ENCODE data around the gene SYCP2L.
"Not testable (repeated sequence)": the region's sequence is repeated elsewhere in the genome, so short reads cannot be mapped to it uniquely, and the experiment has no call there.

The SYCP2L gene

DNA sequence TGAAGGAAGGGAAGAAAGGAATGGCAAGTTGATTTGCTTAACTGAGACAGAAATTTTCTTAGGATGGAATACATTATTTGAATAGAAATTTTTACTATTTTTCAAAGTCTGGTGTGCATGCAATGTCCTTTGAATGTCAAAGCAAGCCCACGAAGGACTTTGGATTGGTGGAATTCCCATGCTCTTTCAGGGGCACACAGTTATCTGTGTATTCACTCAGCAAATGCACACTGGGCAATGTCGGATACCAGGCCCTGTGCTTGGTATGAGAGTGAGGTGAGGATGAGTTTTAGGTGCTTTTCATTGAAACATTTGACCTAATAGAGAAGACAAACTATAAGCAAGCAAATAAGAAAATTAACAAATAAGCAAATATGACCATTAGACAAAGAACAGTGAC lies 73.3 kb downstream of the SYCP2L start:
- no peak for DNase-seq

DNA sequence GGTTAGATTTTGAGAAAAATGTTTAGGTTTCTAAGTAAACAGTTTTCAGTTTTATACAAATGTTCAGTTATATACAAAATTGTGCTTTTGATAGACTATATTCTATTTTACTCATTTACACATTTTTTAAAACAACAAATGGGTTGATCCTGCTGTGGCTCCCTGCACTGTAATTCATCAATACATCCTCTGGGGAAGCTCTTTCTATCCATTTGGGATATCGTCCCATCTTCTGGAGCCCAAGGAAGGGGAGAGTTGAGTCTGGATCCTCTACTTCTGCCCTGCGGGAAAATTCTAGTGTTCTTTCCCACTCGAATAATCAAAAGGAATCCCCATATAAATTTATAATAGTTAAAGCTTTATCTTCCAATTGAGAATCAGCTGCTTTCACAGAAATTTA lies 75.0 kb downstream of the SYCP2L start:
- no peak for DNase-seq

DNA sequence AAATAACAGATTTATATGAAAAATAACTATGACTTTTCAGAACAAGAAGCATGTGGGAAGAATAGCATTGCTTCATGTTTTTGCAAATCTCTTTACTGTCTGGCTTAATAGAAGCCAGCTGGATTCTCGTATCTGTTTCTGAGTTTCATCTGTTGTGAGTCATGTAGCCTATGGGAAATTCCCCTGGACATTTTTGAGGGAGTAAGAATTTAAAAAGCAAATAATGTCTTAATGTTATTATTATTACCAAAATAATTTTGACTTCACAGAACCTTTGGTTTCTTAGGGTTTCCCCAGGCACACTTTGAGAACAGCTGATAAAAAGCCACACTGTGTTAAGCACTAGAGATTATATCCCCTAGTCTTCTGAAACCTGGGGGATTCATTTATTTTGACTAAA lies 75.8 kb downstream of the SYCP2L start:
- no peak for DNase-seq

DNA sequence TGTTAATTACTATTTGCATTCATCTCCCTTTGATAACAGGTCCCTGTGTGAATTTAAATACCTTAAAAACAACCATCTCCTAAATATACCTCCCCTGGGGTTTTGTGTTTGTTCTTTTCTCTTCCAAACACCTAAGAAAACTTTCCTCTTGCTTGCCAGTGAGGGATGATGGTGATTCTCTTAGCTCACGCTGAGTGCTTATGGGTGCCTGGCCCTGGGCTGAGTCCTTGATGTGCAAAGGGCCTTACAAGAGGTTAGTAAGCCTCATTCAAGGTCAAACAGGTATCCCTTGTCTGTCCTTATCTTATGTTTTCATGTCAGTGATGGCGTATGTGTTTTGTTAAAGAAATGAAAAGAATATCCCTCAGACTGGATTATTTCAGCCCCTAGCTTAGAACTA lies 76.3 kb downstream of the SYCP2L start:
- DNase-seq: no peak

DNA sequence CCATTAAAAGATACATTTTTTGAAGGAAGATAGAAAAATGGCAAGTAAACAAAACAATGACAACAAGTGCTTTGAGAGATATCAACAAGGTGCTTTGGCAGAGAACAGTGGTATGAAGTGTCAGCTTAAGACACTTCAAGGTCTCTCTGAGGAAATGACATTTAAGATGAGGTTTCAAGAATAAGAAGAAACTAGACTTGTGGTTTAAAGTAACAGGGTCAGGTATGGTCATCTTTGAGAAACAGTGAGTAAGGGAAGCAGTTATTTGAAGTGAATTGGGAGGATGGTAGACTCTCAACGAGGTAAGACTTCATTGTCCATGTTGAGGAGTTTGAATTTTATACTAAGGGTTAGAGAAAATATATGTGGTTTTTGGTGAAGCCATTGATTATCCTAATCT lies 77.8 kb downstream of the SYCP2L start:
- no peak for DNase-seq

DNA sequence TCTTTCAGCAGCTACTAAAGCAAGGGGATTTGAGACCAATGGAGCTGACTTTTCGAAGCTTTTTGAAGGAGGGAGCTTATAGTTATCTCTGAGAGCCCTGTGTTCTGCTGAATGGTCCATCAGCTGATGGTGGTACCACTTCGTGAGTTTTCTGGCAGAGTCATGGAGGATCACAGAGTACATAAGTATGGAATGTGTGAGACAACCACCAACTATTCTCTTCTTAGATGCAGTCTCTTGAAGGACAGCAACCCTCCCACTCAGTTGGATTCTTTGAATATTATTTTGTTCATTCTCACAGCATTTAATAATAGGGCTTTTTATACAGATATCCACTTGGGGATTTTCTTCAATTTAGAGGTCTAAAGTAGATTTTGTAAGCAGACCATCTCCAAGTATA lies 81.9 kb downstream of the SYCP2L start:
- DNase-seq: no peak

DNA sequence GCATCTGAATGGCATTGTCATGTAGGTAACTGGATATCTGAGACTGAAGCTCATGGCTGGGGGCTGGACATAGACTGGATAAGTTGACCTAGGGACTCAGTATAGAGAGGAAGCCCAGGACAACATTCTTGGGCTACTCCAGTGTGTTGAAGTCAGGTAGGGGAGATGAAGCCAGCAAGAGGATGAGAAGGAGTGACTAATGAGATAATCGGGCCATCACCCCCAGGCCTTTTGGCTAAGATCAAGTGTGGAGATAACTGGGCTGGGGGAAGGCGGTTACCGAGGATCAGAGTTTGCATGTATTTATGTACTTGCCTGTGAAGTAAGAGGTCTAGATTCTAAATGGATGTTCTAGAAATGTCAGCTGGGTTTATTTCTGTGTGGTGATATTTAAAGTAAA lies 83.9 kb downstream of the SYCP2L start:
- DNase-seq: no peak

DNA sequence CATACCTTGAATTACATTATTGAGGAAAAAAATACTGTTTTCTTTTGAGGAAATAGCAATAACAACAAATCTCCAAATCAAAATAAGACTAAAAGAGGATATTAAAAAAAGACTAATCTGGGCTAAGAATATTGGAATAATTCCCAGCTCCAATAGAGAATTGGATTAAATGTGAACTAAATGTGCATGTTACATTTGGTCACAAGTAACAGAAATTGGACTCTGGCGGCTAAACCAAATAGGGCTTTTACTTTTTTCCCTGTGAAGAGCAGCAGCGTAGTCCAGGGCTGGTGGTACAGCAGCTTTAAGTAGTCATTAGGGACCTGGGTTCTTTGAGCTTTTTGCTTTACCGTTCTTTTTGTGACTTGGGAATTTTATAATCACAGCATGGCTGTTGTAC lies 85.3 kb downstream of the SYCP2L start:
- no peak for DNase-seq

DNA sequence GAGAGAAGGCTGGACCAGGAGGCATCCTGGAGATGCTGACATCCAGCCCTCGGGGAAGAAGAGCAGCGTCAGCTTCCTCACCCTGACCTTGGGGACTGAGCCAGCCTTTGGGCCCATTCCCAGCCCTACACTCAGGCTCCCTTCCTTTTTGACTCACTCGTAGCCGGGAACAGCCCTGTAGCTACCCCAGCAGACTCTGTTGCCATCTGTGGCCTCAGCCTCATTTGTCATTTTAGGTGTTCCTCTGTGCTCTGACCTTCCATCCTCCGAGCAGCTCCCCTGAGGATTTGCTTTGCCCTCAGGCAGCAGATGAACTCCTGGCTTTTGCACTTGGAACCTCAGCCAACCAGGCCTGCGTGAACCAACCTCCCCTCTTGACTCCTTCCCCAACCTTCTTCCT lies 89.7 kb downstream of the SYCP2L start:
- DNase-seq: no peak

DNA sequence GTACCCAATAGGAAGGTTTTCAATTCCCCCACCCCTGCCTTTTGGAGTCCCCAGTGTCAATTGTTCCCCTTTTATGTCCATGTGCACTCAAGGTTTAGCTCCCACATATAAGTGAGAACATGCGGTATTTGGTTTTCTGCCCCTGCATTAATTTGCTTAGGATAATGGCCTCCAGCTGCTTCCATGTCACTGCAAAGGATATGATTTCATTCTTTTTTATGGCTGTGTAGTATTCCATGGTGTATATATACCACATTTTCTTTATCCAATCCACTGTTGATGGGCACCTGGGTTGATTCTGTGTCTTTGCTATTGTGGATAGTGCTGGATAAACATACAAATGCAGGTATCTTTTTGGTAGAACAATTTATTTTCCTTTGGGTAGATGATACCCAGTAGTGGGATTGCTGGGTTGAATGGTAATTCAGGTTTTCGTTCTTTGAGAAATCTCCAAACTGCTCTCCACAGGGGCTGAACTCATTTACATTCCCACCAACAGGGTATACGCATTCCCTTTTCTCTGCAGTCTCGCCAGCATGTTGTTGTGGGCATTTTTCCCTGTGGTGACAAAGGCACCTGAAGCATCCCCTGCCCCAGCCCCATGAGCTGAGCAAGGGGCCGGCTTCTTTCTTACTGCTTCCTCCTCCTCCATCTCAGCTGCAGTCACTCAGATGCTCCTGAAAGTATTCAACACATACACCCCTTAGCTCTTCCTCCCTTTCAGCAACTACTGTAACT lies 90.5 kb downstream of the SYCP2L start:
- DNase-seq: no peak

DNA sequence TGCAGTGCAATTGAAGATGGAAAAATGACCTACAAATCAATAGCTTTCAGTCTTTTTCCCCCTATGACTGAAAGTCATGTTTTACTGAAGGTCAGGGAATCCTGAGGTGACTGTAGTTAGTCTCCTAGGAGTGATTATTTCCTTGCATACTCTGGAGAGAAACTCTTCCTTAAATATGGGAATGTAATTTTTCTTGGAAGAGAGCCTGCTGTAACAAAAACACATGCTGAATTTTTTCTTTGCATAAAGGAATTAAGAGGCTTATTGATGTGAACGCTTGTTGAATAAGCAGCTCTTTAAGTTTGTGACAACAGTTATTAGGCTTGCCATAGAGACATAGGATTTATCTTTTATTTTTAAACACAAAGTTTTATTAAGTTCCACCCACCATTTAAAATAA lies 92.8 kb downstream of the SYCP2L start:
- DNase-seq: no peak

DNA sequence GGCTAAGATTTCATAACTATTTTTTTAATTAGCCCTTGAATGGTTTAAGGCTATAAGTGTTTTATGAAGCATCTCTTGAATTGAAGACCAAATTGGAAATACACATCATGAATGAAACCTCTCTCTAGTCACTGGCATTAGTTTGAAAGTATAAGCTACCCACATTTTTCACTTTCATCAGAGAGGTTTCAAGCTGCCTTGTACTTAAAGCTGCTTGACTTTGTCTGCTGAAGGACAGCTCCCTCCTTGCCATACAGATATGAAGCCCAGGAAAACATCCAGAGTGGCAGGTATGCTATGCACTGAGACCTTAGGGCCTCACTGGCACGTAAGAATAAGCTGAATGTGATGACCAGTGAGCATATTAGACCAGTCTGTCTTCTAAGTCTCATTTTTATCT lies 94.6 kb downstream of the SYCP2L start:
- DNase-seq: no peak

DNA sequence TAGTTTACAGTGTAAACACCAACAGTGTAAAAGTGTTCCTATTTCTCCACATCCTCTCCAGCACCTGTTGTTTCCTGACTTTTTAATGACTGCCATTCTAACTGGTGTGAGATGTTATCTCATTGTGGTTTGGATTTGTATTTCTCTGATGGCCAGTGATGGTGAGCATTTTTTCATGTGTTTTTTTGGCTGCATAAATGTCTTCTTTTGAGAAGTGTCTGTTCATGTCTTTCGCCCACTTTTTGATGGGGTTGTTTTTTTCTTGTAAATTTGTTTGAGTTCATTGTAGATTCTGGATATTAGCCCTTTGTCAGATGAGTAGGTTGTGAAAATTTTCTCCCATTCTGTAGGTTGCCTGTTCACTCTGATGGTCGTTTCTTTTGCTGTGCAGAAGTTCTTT lies 98.1 kb downstream of the SYCP2L start:
- not testable (repeated sequence) for DNase-seq

DNA sequence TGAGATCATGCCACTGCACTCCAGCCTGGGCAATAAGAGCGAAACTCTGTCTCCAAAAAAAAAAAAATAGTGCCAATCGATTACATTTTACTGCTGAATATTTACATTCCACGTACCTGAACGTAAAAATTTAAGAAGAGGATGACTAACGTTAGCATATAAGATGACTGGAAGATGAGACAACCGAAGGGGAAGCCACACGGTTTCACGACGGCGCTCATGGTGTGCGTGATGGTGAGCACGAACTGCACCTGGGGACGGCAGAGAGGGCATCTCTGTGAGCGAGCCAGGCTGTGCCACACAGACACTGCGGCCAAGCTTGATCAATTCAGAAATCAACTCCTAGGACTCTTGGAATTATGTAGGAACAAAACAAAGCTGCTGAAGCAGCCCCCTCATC lies 102.7 kb downstream of the SYCP2L start:
- no peak for DNase-seq

DNA sequence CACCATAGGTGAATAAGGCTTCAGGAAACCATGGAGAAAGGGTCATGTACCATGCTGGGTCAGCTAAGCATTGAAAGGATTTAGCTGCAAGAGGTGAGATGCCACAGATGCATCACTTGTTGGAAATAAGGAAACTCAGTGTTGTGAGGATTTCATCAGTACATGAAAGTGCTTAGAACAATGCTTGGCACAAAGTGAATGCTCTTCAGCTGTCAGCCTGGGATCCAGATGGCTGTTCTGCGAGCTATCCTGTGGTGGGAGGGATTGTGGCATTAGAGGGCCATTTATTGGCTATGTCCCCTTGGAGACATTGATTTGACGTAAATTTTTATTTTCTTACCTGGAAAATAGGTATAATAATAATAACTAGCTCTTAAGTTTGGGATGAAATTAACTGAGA lies 104.3 kb downstream of the SYCP2L start:
- DNase-seq: no peak

DNA sequence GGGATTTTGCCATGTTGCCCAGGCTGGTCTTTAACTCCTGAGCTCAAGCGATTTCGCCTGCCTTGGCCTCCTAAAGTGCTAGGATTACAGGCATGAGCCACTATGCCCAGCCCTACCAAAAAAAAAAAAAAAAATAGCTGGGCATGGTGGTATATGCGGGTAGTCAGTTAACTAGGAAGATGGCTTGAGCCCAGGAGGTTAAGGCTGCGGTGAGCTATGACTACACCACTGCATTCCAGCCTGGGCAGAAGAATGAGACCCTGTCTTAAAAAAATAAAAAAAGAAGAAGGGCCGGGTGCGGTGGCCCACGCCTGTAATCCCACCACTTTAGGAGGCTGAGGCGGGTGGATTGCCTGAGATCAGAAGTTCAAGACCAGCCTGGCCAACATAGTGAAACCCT lies 107.0 kb downstream of the SYCP2L start:
- no peak for DNase-seq

DNA sequence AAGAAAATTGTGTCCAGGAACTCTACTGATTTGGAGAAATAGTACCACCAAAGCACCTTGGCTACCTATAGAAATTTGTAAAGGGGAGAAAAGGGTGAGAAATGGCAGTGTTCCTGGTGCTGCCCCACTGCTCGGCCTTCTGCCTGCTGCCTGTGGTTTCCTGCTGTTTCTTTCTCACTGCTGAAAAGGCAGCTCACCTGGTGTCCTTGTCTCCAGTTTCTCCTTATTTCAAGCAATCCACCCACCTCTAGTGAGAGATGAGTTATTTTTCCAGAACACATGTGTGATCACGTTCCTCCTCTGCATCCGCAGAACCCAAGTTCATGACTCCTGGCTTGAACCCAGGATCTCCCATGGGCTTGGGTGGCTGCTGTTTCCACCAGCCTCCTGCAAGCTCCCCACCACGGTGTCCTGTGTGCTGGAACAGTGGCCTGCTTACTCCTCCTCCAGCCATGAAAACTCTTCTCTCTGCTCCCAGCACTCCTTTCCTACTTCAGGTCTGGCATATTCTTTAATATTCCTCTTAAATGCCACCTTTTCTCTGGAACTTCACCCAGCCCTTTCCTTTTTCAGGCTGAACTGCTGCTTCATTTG lies 108.4 kb downstream of the SYCP2L start:
- DNase-seq: no peak

DNA sequence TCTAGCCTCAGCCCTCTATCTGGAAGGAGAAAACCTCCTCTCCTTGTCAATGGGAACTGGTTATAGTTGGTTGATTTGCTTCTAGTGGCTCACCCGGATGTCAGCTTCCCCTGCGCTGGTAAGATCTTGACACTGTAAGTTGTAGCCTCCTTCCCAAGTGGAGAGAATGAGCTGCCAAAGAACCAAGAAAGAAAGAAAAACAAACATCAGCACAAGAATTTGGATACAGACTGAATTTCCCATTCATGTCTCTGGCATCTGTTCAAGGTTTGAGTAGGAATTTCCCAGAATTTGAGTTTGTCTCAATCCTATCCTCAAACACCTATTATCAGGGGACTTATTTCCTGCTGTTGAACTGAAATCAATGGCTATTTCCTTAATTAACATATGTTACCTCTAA lies 113.1 kb downstream of the SYCP2L start:
- DNase-seq: no peak

DNA sequence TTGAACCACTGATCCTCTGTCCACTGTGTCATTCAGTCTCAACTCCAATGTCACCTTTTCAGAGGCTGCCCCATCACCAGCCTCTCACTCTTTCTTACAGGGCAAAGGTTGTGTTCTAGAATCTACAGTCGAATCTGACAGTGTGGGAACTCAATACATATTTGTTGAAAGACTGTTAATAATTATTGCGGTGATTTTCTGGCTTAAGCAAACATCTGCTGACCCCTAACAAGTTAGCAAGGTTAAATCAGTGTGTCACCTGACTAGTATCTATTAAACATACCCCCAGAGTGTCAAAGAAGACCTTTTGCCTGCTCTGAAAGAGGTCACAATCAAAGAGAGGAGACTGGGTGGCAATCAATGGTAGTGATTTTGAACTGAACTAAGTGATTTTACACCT lies 115.3 kb downstream of the SYCP2L start:
- no peak for DNase-seq

DNA sequence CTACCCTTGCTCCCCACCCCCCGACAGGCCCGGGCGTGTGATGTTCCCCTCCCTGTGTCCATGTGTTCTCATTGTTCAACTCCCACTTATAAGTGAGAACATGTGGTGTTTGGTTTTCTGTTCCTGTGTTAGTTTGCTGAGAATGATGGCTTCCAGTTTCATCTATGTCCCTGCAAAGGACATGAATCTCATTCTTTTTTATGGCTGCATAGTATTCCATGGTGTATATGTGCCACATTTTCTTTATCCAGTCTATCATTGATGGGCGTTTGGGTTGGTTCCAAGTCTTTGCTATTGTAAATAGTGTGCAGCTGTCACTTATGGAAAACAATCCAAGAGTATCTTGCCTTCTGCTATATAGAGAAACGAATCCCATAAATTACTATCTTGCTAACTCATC lies 116.4 kb downstream of the SYCP2L start:
- not testable (repeated sequence) for DNase-seq

DNA sequence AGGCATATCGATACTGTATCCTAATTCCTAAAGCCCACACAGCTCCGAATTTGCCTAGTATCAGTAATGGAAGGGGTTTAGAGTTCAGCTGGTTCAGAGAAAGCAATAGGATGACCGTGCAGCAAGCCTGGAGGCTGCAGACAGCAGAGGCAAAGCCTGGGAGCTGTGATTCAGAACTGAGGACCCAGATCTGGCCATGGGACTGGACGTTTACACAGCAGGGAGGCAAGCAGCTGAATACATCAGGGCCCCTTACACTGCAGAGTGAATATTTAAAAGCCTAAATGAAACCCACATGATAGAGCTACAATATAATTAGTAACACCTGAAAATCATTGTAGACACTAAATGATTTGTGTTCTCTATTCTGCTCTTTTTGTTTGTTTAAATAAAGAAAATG lies 119.2 kb downstream of the SYCP2L start:
- no peak for DNase-seq

DNA sequence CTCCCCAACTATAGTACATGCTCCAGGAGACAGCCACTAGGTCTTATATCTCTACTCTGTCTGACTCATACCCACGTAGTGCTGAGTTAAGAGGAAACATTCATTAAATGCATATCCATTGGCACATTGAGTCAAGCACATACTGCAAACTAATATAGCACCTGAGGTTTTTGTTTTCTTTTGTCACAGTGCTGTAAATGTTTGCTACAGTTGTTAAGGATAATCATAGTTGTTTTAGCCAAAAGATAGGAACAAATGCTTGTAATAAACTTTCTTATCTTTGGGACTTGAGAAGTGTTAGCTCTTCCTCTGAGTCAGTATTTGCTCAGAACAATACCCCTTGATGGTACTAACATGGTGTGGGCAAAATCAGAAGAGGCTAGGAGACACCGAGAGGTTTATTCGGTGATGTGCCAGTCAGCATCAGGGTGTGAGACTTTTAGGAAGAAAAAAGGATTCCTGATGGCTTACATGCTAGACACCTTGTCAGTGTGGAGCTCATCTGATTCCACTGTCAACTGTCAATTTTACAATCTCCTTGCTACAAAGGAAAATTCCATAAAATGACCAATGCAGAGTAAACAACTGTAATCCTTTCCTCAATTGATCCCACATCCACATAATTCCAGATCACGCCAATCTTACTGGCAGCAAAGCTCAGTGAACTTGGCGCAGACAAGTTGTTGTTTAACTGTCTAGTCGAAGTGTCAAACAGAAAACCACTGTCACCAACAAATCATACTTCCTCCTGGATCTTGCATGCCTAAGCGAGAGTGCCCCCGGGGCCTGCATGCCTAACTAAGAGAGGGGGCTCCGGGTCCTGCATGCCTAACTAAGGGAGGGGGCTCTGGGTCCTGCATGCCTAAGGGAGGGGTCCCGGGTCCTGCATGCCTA lies 121.1 kb downstream of the SYCP2L start:
- DNase-seq: no peak

DNA sequence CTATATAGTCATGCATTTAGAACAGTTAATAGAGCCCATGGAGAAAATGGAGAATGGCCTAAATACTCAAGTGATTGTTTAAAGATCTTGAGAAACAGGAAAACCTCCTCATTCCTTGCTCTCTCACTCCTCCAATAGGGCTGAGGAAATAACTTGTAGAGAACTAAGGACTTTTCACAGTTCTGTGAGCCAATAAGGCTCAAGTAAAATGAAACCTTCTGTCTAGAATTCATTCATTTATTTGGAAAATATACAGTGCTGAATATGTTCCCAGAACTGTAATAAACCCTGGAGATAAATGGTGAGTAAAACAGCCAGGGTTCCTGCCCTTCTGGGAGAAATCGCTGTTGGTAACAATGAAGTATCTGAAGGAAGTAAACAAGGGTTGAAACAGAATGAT lies 122.0 kb downstream of the SYCP2L start:
- no peak for DNase-seq

DNA sequence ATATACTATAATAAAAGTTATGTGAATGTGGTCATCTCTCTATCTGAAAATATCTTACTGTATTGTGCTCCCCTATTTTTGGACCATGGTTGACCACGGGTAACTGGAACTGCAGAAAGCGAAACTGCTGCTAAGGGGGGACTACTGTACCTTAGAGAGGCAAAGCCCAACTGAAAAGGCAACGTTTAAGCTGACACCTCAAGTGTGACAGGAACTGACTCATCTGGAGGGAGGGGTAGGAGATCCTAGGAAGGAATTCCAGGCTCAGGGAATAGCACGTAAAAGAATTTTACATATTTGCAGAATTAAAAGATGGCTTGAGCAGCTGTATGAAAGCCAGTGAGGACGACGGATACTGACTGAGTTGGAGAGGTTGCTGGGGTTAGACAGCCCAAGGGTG lies 122.5 kb downstream of the SYCP2L start:
- no peak for DNase-seq
